A549 treated with dexamethasone at 1 μM for 4 hours (cell line): ENCODE measurements around the gene TMEM223. TPM values are rescaled to one million over a fixed set of nuclear protein-coding genes. Genes with fewer than 3 reads are reported as not detected.

Experiments used
- total RNA-seq: library from RNA; stranded (reverse); fragments of 200-300 nt; extraction: Qiagen RNA extraction; gene quantifications from 5 replicates; pipeline ENCODE4 v1.2.3, GENCODE V29; 2022

TMEM223 gene
- 18.9 to 27.6 TPM (median 24.8 TPM) in 5 replicates for total RNA-seq

GRCh38 chr11:62791501-62792201, at the start of gene TMEM223:
TMEM223 (minus strand) TSS chr11:62792006; CDS start chr11:62791994, 12 bp downstream.

GRCh38 chr11:62839050-62839945, 47.5 kb upstream of the TMEM223 start, which contains the start of gene WDR74:
WDR74 (minus strand) TSS chr11:62839590; CDS start chr11:62839570, 20 bp downstream.

GRCh38 chr11:62832336-62833234, 40.8 kb upstream of the TMEM223 start, which contains the start of gene TEX54:
TEX54 (minus strand) TSS chr11:62832841.

GRCh38 chr11:62831520-62832335, 39.9 kb upstream of the TMEM223 start, which contains the start of gene STX5:
STX5 (minus strand) TSS chr11:62832051; CDS start chr11:62831243, 808 bp downstream.

GRCh38 chr11:62805076-62805892, 13.5 kb upstream of the TMEM223 start, which contains the start of gene NXF1:
NXF1 (minus strand) TSS chr11:62805440; CDS start chr11:62805356, 84 bp downstream.

GRCh38 chr11:62787005-62787759, 4.6 kb downstream of the TMEM223 start, which contains the start of gene TMEM179B:
TMEM179B (plus strand) TSS chr11:62787402; CDS start chr11:62787432, 30 bp downstream.

GRCh38 chr11:62771144-62772021, 20.4 kb downstream of the TMEM223 start, which contains the start of gene TAF6L:
TAF6L (plus strand) TSS chr11:62771396; CDS start chr11:62775784, 4,388 bp downstream.

GRCh38 chr11:62753736-62754603, 37.8 kb downstream of the TMEM223 start, which contains the start of gene ZBTB3:
ZBTB3 (minus strand) TSS chr11:62754160; CDS start chr11:62753664, 496 bp downstream.

Other genes starting within 250 kb of the TMEM223 start
- gene AHNAK, start 245.2 kb downstream of the TMEM223 start, total RNA-seq: 298 to 478 TPM (median 418 TPM) in 5 replicates
- 1,895 to 2,114 TPM (median 2,034 TPM) in 5 replicates for gene EEF1G, start 218.1 kb downstream of the TMEM223 start, total RNA-seq
- 11.1 to 16.9 TPM (median 16.6 TPM) in 5 replicates for gene TUT1, start 200.5 kb downstream of the TMEM223 start, total RNA-seq
- gene MTA2, start 190.1 kb downstream of the TMEM223 start, total RNA-seq: 83.2 to 93.3 TPM (median 89.9 TPM) in 5 replicates
- 18.3 to 23.6 TPM (median 20.4 TPM) in 5 replicates for gene EML3, start 179.2 kb downstream of the TMEM223 start, total RNA-seq
- 3.6 to 4.4 TPM (median 4.0 TPM) in 5 replicates for gene ROM1, start 178.7 kb downstream of the TMEM223 start, total RNA-seq
- gene B3GAT3, start 170.0 kb downstream of the TMEM223 start, total RNA-seq: 41.2 to 52.1 TPM (median 49.3 TPM) in 5 replicates
- gene GANAB, start 145.4 kb downstream of the TMEM223 start, total RNA-seq: 221 to 274 TPM (median 265 TPM) in 5 replicates
- gene INTS5, start 138.7 kb downstream of the TMEM223 start, total RNA-seq: 15.9 to 21.7 TPM (median 21.2 TPM) in 5 replicates
- gene C11orf98, start 126.8 kb downstream of the TMEM223 start, total RNA-seq: 125 to 142 TPM (median 131 TPM) in 5 replicates
- gene CSKMT, start 126.7 kb downstream of the TMEM223 start, total RNA-seq: 10.5 to 13.3 TPM (median 12.2 TPM) in 5 replicates
- gene UQCC3, start 120.3 kb downstream of the TMEM223 start, total RNA-seq: 27.6 to 33.4 TPM (median 28.9 TPM) in 5 replicates
- 3.8 to 5.2 TPM (median 3.9 TPM) in 5 replicates for gene LBHD1, start 119.7 kb downstream of the TMEM223 start, total RNA-seq
- 103 to 120 TPM (median 115 TPM) in 5 replicates for gene UBXN1, start 112.9 kb downstream of the TMEM223 start, total RNA-seq
- gene LRRN4CL, start 102.5 kb downstream of the TMEM223 start, total RNA-seq: 0.08 to 0.13 TPM (median 0.09 TPM) in 3 of 5 replicates, not detected in the others
- 59.4 to 73.9 TPM (median 62.6 TPM) in 5 replicates for gene BSCL2, start 84.6 kb downstream of the TMEM223 start, total RNA-seq
- gene GNG3, start 84.3 kb downstream of the TMEM223 start, total RNA-seq: not detected in 5 replicates
- 40.5 to 45.2 TPM (median 43.3 TPM) in 5 replicates for gene HNRNPUL2, start 64.5 kb downstream of the TMEM223 start, total RNA-seq
- gene TTC9C, start 63.5 kb downstream of the TMEM223 start, total RNA-seq: 25.1 to 36.7 TPM (median 32.3 TPM) in 5 replicates
- 1.5 to 2.2 TPM (median 1.8 TPM) in 5 replicates for gene ZBTB3, start 37.8 kb downstream of the TMEM223 start, total RNA-seq
- gene POLR2G, start 30.4 kb downstream of the TMEM223 start, total RNA-seq: 156 to 166 TPM (median 160 TPM) in 5 replicates
- 9.1 to 14.5 TPM (median 12.5 TPM) in 5 replicates for gene TAF6L, start 20.6 kb downstream of the TMEM223 start, total RNA-seq
- gene TMEM179B, start 4.6 kb downstream of the TMEM223 start, total RNA-seq: 67.1 to 85.0 TPM (median 82.1 TPM) in 5 replicates
- gene NXF1, start 13.4 kb upstream of the TMEM223 start, total RNA-seq: 38.9 to 55.9 TPM (median 54.3 TPM) in 5 replicates
- gene STX5, start 40.0 kb upstream of the TMEM223 start, total RNA-seq: 17.7 to 24.7 TPM (median 22.9 TPM) in 5 replicates
- not detected in 5 replicates for gene TEX54, start 40.8 kb upstream of the TMEM223 start, total RNA-seq
- gene WDR74, start 47.6 kb upstream of the TMEM223 start, total RNA-seq: 71.5 to 83.6 TPM (median 80.3 TPM) in 5 replicates
- 823 to 905 TPM (median 883 TPM) in 5 replicates for gene SLC3A2, start 88.9 kb upstream of the TMEM223 start, total RNA-seq
- 0.03 to 0.24 TPM (median 0.09 TPM) in 4 of 5 replicates, not detected in the other for gene CHRM1, start 129.4 kb upstream of the TMEM223 start, total RNA-seq
- not detected in 5 replicates for gene SLC22A6, start 193.0 kb upstream of the TMEM223 start, total RNA-seq
- not detected in 5 replicates for gene SLC22A8, start 223.8 kb upstream of the TMEM223 start, total RNA-seq